Progenitor cell of endocrine pancreas (in vitro differentiated cells): Measurements from ENCODE around the gene IRX5. TPM values are rescaled to one million over a fixed set of nuclear protein-coding genes. Genes with fewer than 3 reads are reported as not detected.
A peak's percentile ranks its signal among the peaks of the same experiment; 100 is the strongest.

Experiments used
- DNase-seq: peaks from one replicate; pipeline ENCODE4 v3.0.0; 2021; ENCODE audit warnings: low spot score; ENCODE audit not compliant: unreplicated experiment
- H3K27ac Mint-ChIP-seq: 2 replicates; pipeline ENCODE4 v1.8.0; 2021; ENCODE audit warnings: mild to moderate bottlenecking, moderate library complexity, mixed read lengths
- H3K27me3 Mint-ChIP-seq: 2 replicates; pipeline ENCODE4 v1.8.0; 2021; ENCODE audit warnings: mixed read lengths
- H3K36me3 Mint-ChIP-seq: 2 replicates; pipeline ENCODE4 v1.8.0; 2022; ENCODE audit warnings: mixed read lengths; ENCODE audit not compliant: insufficient read depth
- H3K4me1 Mint-ChIP-seq: 2 replicates; pipeline ENCODE4 v1.8.0; 2021; ENCODE audit warnings: low read depth, mixed read lengths
- H3K4me3 Mint-ChIP-seq: 2 replicates; pipeline ENCODE4 v1.8.0; 2021; ENCODE audit warnings: low read depth, mild to moderate bottlenecking, moderate library complexity, mixed read lengths
- H3K9me3 Mint-ChIP-seq: 2 replicates; pipeline ENCODE4 v1.8.0; 2021; ENCODE audit warnings: low read depth, mixed read lengths
- total RNA-seq: library from RNA; stranded (reverse); gene quantifications from 2 replicates; pipeline ENCODE4 v1.2.1, GENCODE V29; 2021
- TF ChIP-seq, protein P1 (sequence below): fragments of 200-600 bp; sonication (generic); IDR thresholded peaks from one replicate; pipeline ENCODE4 v1.5.0; 2021; ENCODE audit warnings: antibody characterized with exemption, mild to moderate bottlenecking; ENCODE audit not compliant: unreplicated experiment

The IRX5 gene
- total RNA-seq, 1 donor from 2014 or later: 1.2 TPM

DNA sequence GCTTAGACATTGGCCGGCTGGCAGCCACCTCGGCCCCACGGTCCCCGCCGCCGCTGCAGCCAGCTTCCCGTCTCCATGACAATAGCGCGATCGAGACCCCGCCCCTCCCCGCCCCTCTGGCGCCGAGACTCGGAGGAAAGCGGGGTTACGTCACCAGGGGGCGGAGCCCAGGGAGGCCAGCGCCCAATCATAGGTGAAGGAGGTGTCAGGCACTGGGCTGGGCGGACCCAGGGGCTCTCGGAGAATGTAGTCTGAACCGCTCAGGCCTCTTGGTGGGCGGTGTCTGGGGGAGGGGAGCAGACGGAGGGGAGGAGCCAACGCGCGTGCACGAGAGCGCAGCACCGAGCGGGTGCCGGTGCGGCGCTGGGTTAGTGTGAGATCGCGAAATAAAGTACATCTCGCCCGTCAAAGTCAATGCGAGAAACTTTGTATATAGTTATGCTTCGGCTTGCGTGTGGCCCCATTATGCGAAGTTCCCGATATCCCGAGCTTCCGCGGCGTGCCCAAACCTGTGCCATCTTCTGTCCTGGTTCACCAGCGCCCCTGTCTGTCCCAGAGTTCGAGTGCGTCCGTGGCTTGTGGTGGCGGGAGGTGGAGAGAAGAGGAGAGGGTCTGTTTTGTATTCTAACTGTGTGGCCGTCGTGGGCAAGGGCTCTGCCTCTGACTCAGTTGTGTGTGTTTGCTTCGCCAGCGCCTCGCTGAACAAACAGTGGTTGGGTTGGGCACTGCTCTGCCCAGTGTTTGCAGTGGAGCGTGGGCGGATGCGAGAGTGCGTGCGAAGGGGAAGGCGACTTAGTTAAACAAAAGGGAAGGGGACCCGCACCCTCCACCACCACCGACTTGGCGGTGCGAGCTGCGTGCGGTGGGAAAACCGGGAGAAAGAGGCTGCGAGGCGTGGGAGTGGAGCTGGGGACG lies 1.3 kb upstream of the IRX5 start:
- Mint-ChIP-seq H3K4me3 (peak overlapping the region; percentile 79), H3K27ac (peak overlapping the region; percentile 78), H3K4me1 (peaks cover 33% of the 10 kb centered on the region), H3K27me3 (peaks cover 46% of the 10 kb centered on the region), H3K9me3 (no peaks in the 10 kb centered on the region), H3K36me3 (no peaks in the 10 kb centered on the region)
- peak; percentile 100 for DNase-seq
- TF ChIP-seq, protein P1, sequence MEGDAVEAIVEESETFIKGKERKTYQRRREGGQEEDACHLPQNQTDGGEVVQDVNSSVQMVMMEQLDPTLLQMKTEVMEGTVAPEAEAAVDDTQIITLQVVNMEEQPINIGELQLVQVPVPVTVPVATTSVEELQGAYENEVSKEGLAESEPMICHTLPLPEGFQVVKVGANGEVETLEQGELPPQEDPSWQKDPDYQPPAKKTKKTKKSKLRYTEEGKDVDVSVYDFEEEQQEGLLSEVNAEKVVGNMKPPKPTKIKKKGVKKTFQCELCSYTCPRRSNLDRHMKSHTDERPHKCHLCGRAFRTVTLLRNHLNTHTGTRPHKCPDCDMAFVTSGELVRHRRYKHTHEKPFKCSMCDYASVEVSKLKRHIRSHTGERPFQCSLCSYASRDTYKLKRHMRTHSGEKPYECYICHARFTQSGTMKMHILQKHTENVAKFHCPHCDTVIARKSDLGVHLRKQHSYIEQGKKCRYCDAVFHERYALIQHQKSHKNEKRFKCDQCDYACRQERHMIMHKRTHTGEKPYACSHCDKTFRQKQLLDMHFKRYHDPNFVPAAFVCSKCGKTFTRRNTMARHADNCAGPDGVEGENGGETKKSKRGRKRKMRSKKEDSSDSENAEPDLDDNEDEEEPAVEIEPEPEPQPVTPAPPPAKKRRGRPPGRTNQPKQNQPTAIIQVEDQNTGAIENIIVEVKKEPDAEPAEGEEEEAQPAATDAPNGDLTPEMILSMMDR: no peak

DNA sequence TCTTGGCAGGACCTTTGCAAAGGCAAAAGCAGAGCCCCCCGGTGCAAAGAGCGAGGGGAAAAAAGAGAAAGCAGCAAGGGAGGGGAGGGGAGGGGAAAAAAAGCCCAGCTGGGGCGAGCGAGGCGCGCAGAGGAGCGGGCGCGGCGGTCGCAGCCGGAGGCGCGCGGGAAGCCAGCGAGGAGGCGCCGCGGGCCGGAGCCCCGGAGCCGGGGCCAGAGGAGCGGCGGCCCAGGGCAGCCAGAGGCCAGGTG lies 129 bp downstream of the IRX5 start:
- peaks cover 33% of the 10 kb centered on the region for H3K4me1 Mint-ChIP-seq
- no peak for DNase-seq
- peak overlapping the region; percentile 90 for H3K27ac Mint-ChIP-seq
- TF ChIP-seq, protein P1: no peak
- no peaks in the 10 kb centered on the region for H3K9me3 Mint-ChIP-seq
- peak overlapping the region; percentile 79 for H3K4me3 Mint-ChIP-seq
- no peaks in the 10 kb centered on the region for H3K36me3 Mint-ChIP-seq
- H3K27me3 Mint-ChIP-seq: peaks cover 61% of the 10 kb centered on the region

DNA sequence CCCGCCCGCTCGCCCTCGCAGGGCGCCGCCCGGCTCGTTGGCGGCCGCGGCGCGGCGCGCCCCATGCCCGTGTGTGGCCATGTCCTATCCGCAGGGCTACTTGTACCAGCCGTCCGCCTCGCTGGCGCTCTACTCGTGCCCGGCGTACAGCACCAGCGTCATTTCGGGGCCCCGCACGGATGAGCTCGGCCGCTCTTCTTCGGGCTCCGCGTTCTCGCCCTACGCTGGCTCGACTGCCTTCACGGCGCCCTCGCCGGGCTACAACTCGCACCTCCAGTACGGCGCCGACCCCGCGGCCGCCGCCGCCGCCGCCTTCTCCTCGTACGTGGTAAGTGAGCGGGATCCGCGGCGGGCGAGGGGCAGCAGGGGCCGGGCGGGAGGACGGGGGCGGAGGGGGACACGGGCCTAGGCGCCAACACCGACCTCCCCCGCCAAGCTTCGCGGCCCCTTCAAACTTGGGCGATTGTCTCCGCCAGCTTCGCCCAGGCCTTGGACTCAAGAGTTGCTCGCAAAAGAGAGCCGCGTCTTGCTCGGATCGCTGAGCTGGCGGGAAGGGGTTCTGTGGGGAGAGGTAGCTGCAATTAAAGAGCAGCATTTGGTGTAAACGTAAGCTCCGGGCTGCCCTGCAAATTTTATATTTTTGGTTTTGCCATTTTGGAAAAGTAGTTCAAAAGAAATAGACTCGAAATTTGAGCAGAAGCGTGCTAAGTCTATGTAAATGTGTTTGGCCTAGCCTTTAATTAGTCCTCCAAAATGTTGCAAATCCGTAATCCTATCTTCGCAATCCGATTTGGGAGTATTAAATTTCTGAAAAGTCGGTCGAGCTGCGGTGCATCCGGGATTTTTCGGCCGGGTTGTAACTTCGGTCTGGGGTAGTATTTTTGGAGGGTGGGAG lies 702 bp downstream of the IRX5 start:
- Mint-ChIP-seq H3K27me3 (peaks cover 62% of the 10 kb centered on the region), H3K36me3 (no peaks in the 10 kb centered on the region)
- TF ChIP-seq, protein P1: no peak

DNA sequence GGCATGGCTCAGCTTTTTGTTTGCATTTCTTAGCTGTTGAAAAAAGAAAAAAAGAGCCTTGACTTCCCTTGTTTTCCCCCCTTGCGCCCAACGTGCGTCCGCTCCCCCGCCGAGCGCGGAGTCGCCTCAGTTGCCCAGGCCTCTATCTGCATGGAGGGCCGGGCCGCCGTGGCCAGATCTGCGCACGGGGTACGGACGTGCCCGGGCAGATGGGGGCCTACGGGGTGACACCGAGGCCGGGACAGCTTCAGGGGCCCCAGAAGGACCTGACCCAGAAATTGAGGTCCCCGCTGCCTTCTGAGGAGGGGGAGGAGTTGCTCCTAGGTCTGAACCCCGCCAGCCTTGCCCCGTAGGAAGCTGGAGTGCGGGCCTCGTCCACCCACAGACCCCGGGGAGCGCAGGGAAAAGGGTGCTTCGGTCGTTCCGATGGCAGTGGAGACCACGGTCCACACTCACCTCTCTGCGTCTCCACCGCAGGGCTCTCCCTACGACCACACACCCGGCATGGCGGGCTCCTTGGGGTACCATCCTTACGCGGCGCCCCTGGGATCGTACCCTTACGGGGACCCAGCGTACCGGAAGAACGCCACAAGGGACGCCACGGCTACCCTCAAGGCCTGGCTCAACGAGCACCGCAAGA lies 1.5 kb downstream of the IRX5 start:
- H3K4me3 Mint-ChIP-seq: peak overlapping the region; percentile 72
- peaks cover 28% of the 10 kb centered on the region for H3K4me1 Mint-ChIP-seq
- no peaks in the 10 kb centered on the region for H3K9me3 Mint-ChIP-seq
- DNase-seq: no peak
- H3K36me3 Mint-ChIP-seq: no peaks in the 10 kb centered on the region
- H3K27ac Mint-ChIP-seq: peak overlapping the region; percentile 41
- H3K27me3 Mint-ChIP-seq: peaks cover 63% of the 10 kb centered on the region
- TF ChIP-seq, protein P1: no peak

More for the DNA sequence above, 702 bp downstream of the IRX5 start:
- no peaks in the 10 kb centered on the region for H3K9me3 Mint-ChIP-seq
- peak overlapping the region; percentile 72 for H3K4me3 Mint-ChIP-seq
- peak overlapping the region; percentile 41 for H3K27ac Mint-ChIP-seq
- H3K4me1 Mint-ChIP-seq: peaks cover 30% of the 10 kb centered on the region
- peak; percentile 35 for DNase-seq

DNA sequence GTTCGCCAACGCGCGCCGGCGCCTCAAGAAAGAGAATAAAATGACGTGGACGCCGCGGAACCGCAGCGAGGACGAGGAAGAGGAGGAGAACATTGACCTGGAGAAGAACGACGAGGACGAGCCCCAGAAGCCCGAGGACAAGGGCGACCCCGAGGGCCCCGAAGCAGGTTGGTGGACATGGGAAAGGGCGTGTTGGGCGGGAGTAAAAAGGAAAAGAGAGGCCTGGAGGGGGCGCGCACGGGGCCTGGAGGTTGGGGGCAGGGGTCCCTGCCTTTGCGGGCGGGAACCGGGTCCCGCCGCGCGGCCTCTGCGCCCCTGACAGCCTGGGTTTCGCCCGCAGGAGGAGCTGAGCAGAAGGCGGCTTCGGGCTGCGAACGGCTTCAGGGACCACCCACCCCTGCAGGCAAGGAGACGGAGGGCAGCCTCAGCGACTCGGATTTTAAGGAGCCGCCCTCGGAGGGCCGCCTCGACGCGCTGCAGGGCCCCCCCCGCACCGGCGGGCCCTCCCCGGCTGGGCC lies 2.1 kb downstream of the IRX5 start:
- TF ChIP-seq, protein P1: peak; percentile 29
- Mint-ChIP-seq H3K4me1 (peaks cover 22% of the 10 kb centered on the region), H3K27ac (peak overlapping the region; percentile 68), H3K36me3 (no peaks in the 10 kb centered on the region), H3K4me3 (peak overlapping the region; percentile 68), H3K27me3 (peaks cover 63% of the 10 kb centered on the region), H3K9me3 (no peaks in the 10 kb centered on the region)
- no peak for DNase-seq
